ENCODE data around the gene EDN2.
A peak's percentile ranks its signal among the peaks of the same experiment; 100 is the strongest.

The EDN2 gene

DNA sequence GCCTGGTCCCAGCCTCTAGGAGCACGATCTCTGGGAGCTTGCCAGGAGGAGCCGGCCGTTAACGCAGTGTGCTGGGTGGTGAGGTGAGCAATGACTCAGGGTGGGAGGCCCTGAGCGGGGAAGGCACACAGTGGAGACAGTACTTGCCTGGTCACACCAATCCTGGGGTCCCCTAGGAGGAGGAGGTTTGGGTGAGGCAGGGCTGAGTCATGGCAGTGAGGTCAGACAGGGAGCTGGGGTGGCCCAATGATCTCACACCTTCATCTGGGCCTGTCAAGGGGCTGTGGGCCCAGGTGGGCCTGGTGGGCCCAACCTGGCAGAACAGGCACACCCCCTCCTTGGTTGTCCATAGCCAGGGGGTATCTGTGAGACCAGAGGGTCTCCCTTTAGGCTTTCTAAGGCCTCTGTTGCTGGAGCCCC, 8.6 kb upstream of the EDN2 start (continued):
- TF ChIP-seq, protein P1, sequence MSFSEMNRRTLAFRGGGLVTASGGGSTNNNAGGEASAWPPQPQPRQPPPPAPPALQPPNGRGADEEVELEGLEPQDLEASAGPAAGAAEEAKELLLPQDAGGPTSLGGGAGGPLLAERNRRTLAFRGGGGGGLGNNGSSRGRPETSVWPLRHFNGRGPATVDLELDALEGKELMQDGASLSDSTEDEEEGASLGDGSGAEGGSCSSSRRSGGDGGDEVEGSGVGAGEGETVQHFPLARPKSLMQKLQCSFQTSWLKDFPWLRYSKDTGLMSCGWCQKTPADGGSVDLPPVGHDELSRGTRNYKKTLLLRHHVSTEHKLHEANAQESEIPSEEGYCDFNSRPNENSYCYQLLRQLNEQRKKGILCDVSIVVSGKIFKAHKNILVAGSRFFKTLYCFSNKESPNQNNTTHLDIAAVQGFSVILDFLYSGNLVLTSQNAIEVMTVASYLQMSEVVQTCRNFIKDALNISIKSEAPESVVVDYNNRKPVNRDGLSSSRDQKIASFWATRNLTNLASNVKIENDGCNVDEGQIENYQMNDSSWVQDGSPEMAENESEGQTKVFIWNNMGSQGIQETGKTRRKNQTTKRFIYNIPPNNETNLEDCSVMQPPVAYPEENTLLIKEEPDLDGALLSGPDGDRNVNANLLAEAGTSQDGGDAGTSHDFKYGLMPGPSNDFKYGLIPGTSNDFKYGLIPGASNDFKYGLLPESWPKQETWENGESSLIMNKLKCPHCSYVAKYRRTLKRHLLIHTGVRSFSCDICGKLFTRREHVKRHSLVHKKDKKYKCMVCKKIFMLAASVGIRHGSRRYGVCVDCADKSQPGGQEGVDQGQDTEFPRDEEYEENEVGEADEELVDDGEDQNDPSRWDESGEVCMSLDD (tag by site-specific recombination; IDR thresholded peaks at IDR 0.05): peak; percentile 89
- TF ChIP-seq, protein P2, sequence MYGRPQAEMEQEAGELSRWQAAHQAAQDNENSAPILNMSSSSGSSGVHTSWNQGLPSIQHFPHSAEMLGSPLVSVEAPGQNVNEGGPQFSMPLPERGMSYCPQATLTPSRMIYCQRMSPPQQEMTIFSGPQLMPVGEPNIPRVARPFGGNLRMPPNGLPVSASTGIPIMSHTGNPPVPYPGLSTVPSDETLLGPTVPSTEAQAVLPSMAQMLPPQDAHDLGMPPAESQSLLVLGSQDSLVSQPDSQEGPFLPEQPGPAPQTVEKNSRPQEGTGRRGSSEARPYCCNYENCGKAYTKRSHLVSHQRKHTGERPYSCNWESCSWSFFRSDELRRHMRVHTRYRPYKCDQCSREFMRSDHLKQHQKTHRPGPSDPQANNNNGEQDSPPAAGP (tag by site-specific recombination; IDR thresholded peaks at IDR 0.05): peak; percentile 93
- TF ChIP-seq ZNF335 (tag by site-specific recombination; conservative IDR thresholded peaks at IDR 0.05) (peak; percentile 39; the same call in 1 of the 2 replicates), ZNF660 (tag by site-specific recombination; IDR thresholded peaks at IDR 0.05) (peak; percentile 93), GLIS2 (tag by site-specific recombination; IDR thresholded peaks at IDR 0.05) (peak; percentile 89), ZNF549 (tag by site-specific recombination; IDR thresholded peaks at IDR 0.05) (no peak), ZNF561 (tag by site-specific recombination; IDR thresholded peaks at IDR 0.05; ENCODE audit: borderline replicate concordance) (no peak)

DNA sequence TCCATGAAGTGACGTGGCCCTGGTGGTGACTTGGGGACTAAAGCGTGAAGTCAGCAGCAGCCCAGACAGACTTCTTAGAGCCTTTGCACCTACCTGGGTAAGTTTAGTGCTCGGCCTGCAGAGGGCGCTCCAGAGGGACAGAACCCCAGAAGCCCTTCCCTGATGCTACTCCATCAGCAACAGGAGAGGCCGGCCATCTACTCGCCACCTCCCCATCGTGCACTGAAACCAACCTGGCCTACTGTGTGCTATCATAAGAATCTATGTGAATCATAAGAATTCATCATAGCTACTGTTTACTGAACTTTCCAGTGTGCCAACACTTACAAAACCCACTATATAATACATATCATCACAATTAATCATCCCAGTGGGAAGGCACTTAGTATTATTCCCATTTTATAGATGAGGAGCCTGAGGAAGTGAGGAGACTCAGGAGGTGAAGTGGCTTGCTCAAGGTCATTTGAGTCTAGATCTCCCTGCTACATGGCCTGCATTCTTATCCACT, 7.9 kb upstream of the EDN2 start:
- Histone ChIP-seq H3K36me3 (ENCODE audit: control insufficient read depth in 2 of 2, insufficient read depth in 1 of 2, low read length in 2 of 2) (no peaks in the 10 kb centered on the region), H3K4me1 (ENCODE audit: control insufficient read depth, insufficient read depth, low read length) (peaks cover 2% of the 10 kb centered on the region), H3K9me3 (ENCODE audit: control insufficient read depth, insufficient read depth, low read depth, low read length) (no peaks in the 10 kb centered on the region), H3K27ac (ENCODE audit: extremely low read depth, low read depth, low read length) (no peak overlapping the region), H3K4me3 (ENCODE audit: low read depth, low read length) (no peak overlapping the region)
- ChIA-PET CTCF (interaction anchor here (0.6 to 4.2 kb wide), 24 partner anchors 9 to 424 kb away, joined by 3 to 34 read pairs (median 4); partner anchors contain the start of gene EDN2), POLR2A (interaction anchor here (1.1 to 1.4 kb wide), 3 partner anchors 8 to 131 kb away, joined by 3 to 4 read pairs (median 3); partner anchors contain the start of genes EDN2 and FOXO6)
- TF ChIP-seq, protein P3, sequence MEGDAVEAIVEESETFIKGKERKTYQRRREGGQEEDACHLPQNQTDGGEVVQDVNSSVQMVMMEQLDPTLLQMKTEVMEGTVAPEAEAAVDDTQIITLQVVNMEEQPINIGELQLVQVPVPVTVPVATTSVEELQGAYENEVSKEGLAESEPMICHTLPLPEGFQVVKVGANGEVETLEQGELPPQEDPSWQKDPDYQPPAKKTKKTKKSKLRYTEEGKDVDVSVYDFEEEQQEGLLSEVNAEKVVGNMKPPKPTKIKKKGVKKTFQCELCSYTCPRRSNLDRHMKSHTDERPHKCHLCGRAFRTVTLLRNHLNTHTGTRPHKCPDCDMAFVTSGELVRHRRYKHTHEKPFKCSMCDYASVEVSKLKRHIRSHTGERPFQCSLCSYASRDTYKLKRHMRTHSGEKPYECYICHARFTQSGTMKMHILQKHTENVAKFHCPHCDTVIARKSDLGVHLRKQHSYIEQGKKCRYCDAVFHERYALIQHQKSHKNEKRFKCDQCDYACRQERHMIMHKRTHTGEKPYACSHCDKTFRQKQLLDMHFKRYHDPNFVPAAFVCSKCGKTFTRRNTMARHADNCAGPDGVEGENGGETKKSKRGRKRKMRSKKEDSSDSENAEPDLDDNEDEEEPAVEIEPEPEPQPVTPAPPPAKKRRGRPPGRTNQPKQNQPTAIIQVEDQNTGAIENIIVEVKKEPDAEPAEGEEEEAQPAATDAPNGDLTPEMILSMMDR (tag by site-specific recombination; IDR thresholded peaks at IDR 0.05): peak; percentile 75; the same call in 1 of the 2 replicates
- 0 out of 2 replicates have a peak, but pooled peaks have one; percentile 18 for TF ChIP-seq ZNF629 (tag by site-specific recombination; IDR thresholded peaks at IDR 0.05)
- no peak for TF ChIP-seq ZNF335 (tag by site-specific recombination; conservative IDR thresholded peaks at IDR 0.05)
- TF ChIP-seq, protein P4, sequence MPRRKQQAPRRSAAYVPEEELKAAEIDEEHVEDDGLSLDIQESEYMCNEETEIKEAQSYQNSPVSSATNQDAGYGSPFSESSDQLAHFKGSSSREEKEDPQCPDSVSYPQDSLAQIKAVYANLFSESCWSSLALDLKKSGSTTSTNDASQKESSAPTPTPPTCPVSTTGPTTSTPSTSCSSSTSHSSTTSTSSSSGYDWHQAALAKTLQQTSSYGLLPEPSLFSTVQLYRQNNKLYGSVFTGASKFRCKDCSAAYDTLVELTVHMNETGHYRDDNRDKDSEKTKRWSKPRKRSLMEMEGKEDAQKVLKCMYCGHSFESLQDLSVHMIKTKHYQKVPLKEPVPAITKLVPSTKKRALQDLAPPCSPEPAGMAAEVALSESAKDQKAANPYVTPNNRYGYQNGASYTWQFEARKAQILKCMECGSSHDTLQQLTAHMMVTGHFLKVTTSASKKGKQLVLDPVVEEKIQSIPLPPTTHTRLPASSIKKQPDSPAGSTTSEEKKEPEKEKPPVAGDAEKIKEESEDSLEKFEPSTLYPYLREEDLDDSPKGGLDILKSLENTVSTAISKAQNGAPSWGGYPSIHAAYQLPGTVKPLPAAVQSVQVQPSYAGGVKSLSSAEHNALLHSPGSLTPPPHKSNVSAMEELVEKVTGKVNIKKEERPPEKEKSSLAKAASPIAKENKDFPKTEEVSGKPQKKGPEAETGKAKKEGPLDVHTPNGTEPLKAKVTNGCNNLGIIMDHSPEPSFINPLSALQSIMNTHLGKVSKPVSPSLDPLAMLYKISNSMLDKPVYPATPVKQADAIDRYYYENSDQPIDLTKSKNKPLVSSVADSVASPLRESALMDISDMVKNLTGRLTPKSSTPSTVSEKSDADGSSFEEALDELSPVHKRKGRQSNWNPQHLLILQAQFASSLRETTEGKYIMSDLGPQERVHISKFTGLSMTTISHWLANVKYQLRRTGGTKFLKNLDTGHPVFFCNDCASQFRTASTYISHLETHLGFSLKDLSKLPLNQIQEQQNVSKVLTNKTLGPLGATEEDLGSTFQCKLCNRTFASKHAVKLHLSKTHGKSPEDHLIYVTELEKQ (tag by site-specific recombination; IDR thresholded peaks at IDR 0.05; ENCODE audit: borderline replicate concordance): no peak
- peak; percentile 45 for TF ChIP-seq SCRT2 (tag by site-specific recombination; IDR thresholded peaks at IDR 0.05)
- TF ChIP-seq ZNF202 (tag by site-specific recombination; IDR thresholded peaks at IDR 0.05; ENCODE audit: borderline replicate concordance): no peak
- TF ChIP-seq, protein P5, sequence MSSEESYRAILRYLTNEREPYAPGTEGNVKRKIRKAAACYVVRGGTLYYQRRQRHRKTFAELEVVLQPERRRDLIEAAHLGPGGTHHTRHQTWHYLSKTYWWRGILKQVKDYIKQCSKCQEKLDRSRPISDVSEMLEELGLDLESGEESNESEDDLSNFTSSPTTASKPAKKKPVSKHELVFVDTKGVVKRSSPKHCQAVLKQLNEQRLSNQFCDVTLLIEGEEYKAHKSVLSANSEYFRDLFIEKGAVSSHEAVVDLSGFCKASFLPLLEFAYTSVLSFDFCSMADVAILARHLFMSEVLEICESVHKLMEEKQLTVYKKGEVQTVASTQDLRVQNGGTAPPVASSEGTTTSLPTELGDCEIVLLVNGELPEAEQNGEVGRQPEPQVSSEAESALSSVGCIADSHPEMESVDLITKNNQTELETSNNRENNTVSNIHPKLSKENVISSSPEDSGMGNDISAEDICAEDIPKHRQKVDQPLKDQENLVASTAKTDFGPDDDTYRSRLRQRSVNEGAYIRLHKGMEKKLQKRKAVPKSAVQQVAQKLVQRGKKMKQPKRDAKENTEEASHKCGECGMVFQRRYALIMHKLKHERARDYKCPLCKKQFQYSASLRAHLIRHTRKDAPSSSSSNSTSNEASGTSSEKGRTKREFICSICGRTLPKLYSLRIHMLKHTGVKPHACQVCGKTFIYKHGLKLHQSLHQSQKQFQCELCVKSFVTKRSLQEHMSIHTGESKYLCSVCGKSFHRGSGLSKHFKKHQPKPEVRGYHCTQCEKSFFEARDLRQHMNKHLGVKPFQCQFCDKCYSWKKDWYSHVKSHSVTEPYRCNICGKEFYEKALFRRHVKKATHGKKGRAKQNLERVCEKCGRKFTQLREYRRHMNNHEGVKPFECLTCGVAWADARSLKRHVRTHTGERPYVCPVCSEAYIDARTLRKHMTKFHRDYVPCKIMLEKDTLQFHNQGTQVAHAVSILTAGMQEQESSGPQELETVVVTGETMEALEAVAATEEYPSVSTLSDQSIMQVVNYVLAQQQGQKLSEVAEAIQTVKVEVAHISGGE (tag by site-specific recombination; conservative IDR thresholded peaks at IDR 0.05; ENCODE audit: low read depth): no peak
- TF ChIP-seq, protein P6, sequence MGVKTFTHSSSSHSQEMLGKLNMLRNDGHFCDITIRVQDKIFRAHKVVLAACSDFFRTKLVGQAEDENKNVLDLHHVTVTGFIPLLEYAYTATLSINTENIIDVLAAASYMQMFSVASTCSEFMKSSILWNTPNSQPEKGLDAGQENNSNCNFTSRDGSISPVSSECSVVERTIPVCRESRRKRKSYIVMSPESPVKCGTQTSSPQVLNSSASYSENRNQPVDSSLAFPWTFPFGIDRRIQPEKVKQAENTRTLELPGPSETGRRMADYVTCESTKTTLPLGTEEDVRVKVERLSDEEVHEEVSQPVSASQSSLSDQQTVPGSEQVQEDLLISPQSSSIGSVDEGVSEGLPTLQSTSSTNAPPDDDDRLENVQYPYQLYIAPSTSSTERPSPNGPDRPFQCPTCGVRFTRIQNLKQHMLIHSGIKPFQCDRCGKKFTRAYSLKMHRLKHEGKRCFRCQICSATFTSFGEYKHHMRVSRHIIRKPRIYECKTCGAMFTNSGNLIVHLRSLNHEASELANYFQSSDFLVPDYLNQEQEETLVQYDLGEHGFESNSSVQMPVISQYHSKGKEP (tag by site-specific recombination; IDR thresholded peaks at IDR 0.05): no peak
- TF ChIP-seq YY1 (tag by site-specific recombination; IDR thresholded peaks at IDR 0.05): no peak

Measured in HEK293 (cell line).